ENCODE measurements around the gene SYT12. TPM values are rescaled to one million over a fixed set of nuclear protein-coding genes. Genes with fewer than 3 reads are reported as not detected.
A peak's percentile ranks its signal among the peaks of the same experiment; 100 is the strongest.

The SYT12 gene
- total and polyA plus RNA-seq, 3 experiments from 2014 or later: not detected

- no peak overlapping the region for H3K27ac Mint-ChIP-seq
- peaks cover 3 to 5% (median 5%) of the 10 kb centered on the region in 3 donors for H3K4me1 Mint-ChIP-seq
- peaks cover 5% of the 10 kb centered on the region in 2 donors for H3K27me3 Mint-ChIP-seq
- Histone ChIP-seq H3K9me3 (ENCODE audit: low read length) (no peaks in the 10 kb centered on the region), H3K27ac (ENCODE audit: low read depth, low read length) (no peak overlapping the region), H3K4me3 (ENCODE audit: low read length) (no peak overlapping the region), H3K36me3 (ENCODE audit: insufficient read depth, low read length) (no peaks in the 10 kb centered on the region), H3K27me3 (ENCODE audit: insufficient read depth, low read length, poor library complexity, severe bottlenecking) (no peaks in the 10 kb centered on the region), H3K4me1 (ENCODE audit: insufficient read depth, low read length) (no peaks in the 10 kb centered on the region)
- H3K4me3 Mint-ChIP-seq: no peak overlapping the region
- CTCF ChIA-PET: interaction anchor here (0.7 to 2.3 kb wide), 5 partner anchors 14 to 73 kb away, joined by 3 to 11 read pairs (median 4); no protein-coding TSS in a partner anchor
- POLR2A ChIA-PET: no interaction called here
- no peaks in the 10 kb centered on the region for H3K36me3 Mint-ChIP-seq
- no peak for DNase-seq
- no peaks in the 10 kb centered on the region for H3K9me3 Mint-ChIP-seq
Measured at GRCh38 chr11:67095214-67095507, 72.2 kb downstream of the SYT12 start.

GRCh38 chr11:67098799-67099429 lies 76.0 kb downstream of the SYT12 start:
- peak overlapping the region in 6 of 8 donors; percentile 18 to 91 (median 58) for H3K27ac Mint-ChIP-seq
- H3K27ac ChIP-seq (ENCODE audit: low read depth, low read length): no peak overlapping the region

GRCh38 chr11:67099831-67100324 lies 76.9 kb downstream of the SYT12 start:
- ChIA-PET POLR2A (no interaction called here), CTCF (interaction anchor here (1.0 kb wide), 1 partner anchor 68 kb away, joined by 3 read pairs; no protein-coding TSS in a partner anchor)
- Histone ChIP-seq H3K27ac (ENCODE audit: low read depth, low read length) (no peak overlapping the region), H3K4me1 (ENCODE audit: insufficient read depth, low read length) (peaks cover 14% of the 10 kb centered on the region), H3K36me3 (ENCODE audit: insufficient read depth, low read length) (no peaks in the 10 kb centered on the region), H3K9me3 (ENCODE audit: low read length) (no peaks in the 10 kb centered on the region), H3K27me3 (ENCODE audit: insufficient read depth, low read length, poor library complexity, severe bottlenecking) (no peaks in the 10 kb centered on the region), H3K4me3 (ENCODE audit: low read length) (no peak overlapping the region)
- Mint-ChIP-seq H3K36me3 (no peaks in the 10 kb centered on the region), H3K27ac (peak overlapping the region; percentile 35 to 86 (median 60)), H3K4me3 (no peak overlapping the region), H3K27me3 (no peaks in the 10 kb centered on the region), H3K9me3 (no peaks in the 10 kb centered on the region), H3K4me1 (peaks cover 13 to 22% (median 16%) of the 10 kb centered on the region in 3 donors)
- no peak for DNase-seq

More at GRCh38 chr11:67098799-67099429, 76.0 kb downstream of the SYT12 start:
- Histone ChIP-seq H3K4me1 (ENCODE audit: insufficient read depth, low read length) (peaks cover 6% of the 10 kb centered on the region), H3K9me3 (ENCODE audit: low read length) (no peaks in the 10 kb centered on the region), H3K36me3 (ENCODE audit: insufficient read depth, low read length) (no peaks in the 10 kb centered on the region), H3K27me3 (ENCODE audit: insufficient read depth, low read length, poor library complexity, severe bottlenecking) (no peaks in the 10 kb centered on the region), H3K4me3 (ENCODE audit: low read length) (no peak overlapping the region)
- Mint-ChIP-seq H3K4me1 (peaks cover 10 to 13% (median 13%) of the 10 kb centered on the region in 3 donors), H3K27me3 (no peaks in the 10 kb centered on the region), H3K4me3 (no peak overlapping the region), H3K9me3 (no peaks in the 10 kb centered on the region), H3K36me3 (no peaks in the 10 kb centered on the region)
- CTCF ChIA-PET: interaction anchor here (1.0 kb wide), 1 partner anchor 69 kb away, joined by 3 read pairs; no protein-coding TSS in a partner anchor
- no peak for DNase-seq
- POLR2A ChIA-PET: no interaction called here

Other genes starting within 250 kb of the SYT12 start
- 10 to 100 TPM; 34.1 to 41.2 TPM for gene RCE1, start 179.7 kb upstream of the SYT12 start, total RNA-seq
- gene RCE1, start 179.7 kb upstream of the SYT12 start, polyA plus RNA-seq: 32.8 TPM
- 10 to 100 TPM; 35.5 to 42.8 TPM for gene LRFN4, start 166.1 kb upstream of the SYT12 start, total RNA-seq
- 2.2 TPM for gene LRFN4, start 166.1 kb upstream of the SYT12 start, polyA plus RNA-seq
- gene PC, start 64.8 kb upstream of the SYT12 start, total RNA-seq: 1 to 10 TPM; 8.9 to 9.6 TPM
- gene PC, start 64.8 kb upstream of the SYT12 start, polyA plus RNA-seq: 6.6 TPM
- gene C11orf86, start 47.8 kb upstream of the SYT12 start, total RNA-seq: not detected
- gene C11orf86, start 47.8 kb upstream of the SYT12 start, polyA plus RNA-seq: not detected
- 1 to 10 TPM; 1.7 to 1.9 TPM for gene RHOD, start 33.7 kb downstream of the SYT12 start, total RNA-seq
- 1.1 TPM for gene RHOD, start 33.7 kb downstream of the SYT12 start, polyA plus RNA-seq
- gene KDM2A, start 96.1 kb downstream of the SYT12 start, total RNA-seq: 100 to 1,000 TPM; 101 to 107 TPM
- 20.4 TPM for gene KDM2A, start 96.1 kb downstream of the SYT12 start, polyA plus RNA-seq
- 100 to 1,000 TPM; 237 to 246 TPM for gene GRK2, start 243.3 kb downstream of the SYT12 start, total RNA-seq
- gene GRK2, start 243.3 kb downstream of the SYT12 start, polyA plus RNA-seq: 69.9 TPM

All from CD8-positive, alpha-beta memory T cell (primary cell).